GM18861 (cell line): ENCODE data around the gene CADPS2.

Experiments
- ATAC-seq: cut with Tn5 transposase; IDR thresholded peaks from one replicate; pipeline ENCODE4 v1.9.1; 2021; ENCODE audit not compliant: unreplicated experiment

CADPS2 gene

DNA sequence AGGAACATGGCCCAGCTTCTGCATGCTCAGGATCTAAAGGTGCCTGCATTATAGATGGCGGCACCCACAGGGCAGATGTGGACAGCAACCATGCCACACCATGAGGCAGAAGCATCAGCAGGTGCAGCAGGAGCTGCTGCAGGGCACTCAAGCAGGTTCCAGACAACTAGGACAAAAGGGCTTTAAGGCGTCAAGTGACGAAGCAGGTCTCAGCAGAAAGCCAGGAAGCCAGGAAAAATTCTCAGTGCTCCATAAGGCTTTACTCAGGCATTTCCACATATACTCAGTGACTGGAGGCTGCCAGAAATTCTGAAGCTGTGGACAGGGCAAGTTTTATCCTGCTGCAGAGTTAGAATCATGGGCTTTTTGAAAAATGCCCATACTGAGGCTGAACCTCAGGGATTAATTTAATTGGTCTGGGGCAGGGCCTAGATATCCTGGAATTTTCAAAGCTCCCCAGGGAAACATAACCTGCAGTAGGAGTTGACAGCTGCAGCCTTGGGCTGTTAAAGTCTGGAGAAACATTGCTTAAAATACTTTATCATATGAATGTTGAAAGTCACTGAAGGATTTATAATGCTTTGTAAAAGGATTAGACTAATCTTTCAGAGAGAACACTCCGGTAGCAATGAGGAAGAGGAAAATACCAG lies 115.4 kb downstream of the CADPS2 start:
- no peak for ATAC-seq

- ATAC-seq, result no peak
These were observed 117.4 kb downstream of the CADPS2 start for GRCh38 chr7:122768827-122769226.

DNA sequence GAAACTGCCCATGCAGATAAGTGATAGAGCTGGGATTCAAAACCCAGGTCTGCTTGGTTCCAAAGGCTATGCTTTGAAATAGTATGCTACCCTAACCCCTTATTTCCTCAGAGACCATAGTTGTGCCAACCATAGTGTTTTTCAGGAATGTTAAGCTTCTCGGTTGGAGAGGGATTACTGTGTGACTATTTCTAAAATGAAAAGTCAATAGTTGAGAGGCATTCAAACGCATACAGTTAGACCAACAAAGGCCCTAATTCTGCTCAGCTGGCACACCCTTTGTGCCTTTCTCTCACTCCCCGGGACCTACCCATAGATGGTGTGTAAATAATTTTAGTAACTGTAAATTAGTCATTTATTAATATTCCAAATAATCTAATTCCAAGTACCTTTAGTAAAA lies 118.9 kb downstream of the CADPS2 start:
- ATAC-seq, result no peak

DNA sequence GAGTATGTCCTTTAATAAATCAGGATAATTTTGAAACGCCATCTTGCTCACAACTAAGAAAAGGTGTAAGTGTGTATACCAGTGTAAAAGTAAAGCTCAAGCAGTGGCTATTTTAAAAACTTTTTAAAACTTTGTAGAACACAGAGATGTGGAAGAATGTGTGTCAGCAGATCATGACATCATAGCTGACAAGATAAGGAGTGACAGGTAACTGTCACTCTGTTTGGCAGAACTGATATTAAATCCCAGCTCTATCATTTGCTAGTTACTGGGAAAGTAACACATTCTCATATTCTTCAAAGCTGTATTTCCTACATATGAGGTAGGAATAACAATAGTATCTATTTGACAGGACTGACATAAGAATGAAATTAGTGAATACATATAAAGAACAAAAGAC lies 119.7 kb downstream of the CADPS2 start:
- no peak for ATAC-seq

GRCh38 chr7:122764902-122765301 lies 121.4 kb downstream of the CADPS2 start:
- ATAC-seq, result no peak

DNA sequence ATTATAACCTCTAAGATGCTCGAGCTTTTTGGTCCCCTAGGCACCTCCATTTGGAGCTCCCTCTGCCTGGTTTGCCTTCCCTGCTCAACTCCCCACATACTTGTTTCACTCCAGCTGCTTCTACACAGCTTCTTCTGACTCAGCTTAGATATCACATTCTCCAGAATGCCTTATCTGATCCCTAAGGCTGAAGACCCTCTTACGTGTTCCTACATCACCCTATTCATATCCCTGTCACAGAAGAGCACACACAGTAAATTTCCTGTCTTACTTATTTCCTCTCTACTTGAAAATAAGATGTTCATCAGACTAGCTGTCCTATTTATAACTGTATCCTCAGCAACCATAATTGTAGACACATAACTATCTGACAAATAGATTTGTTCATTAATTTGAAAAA lies 122.2 kb downstream of the CADPS2 start:
- no peak for ATAC-seq

GRCh38 chr7:122762071-122762470 lies 124.2 kb downstream of the CADPS2 start:
- ATAC-seq, result no peak

DNA sequence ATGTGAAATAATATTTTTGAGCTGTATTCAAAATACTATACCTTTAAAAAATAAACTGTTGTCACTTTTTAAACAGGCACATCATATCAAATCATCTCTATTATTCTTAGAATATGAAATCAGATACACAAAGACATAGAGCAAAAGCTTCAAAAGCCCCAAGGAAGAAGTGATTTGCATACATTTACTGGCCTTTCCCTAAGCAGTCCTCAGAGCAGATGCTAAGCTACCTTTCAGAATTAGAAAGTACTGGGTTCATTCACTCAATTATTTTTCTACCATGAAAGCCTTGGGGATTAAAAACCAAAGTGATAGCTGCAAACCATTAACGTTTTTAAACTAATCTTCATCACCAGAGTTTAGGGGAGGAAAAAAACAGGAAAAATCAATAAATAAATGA lies 127.8 kb downstream of the CADPS2 start:
- ATAC-seq, result no peak

GRCh38 chr7:122756860-122757259 lies 129.4 kb downstream of the CADPS2 start:
- no peak for ATAC-seq

DNA sequence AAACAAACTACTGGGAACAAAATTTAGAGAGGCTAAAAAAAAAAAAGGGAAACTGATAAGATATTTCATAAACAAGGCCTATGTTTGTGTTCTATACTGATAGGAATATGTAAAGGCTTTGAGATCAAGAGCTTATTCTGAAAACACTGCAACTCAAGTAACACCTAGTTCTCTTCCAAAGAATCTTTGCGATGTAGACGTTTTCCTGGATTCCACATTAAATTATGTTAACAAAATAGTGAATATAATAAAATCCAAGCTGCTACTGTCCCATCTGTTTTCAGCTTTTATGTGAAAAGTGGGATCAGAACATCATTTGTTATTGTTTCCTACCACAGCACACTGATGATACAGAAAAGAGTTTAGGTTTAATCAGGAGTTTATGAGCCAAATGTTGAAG lies 130.6 kb downstream of the CADPS2 start:
- no peak for ATAC-seq

GRCh38 chr7:122752583-122752982 lies 133.7 kb downstream of the CADPS2 start:
- ATAC-seq, result no peak

GRCh38 chr7:122750389-122750788 lies 135.9 kb downstream of the CADPS2 start:
- no peak for ATAC-seq

DNA sequence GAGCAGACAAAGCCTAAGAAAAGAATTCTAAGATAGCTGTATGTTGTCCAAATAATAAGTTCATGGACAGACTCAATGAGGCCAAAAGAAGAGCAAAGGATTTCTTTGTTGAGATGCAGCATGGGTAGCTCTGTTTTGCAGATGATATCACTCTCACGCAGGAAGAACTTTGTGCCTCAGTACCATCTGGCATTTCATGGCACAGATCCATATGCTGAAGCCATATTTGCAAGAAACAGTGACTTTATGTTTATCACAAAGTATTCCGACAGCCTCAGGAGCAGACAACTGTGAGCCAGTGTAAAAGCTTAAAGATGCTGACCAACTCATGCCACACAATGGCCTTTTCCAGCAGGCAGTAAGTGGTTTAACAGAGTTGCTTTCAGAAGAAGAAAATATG lies 138.1 kb downstream of the CADPS2 start:
- ATAC-seq, result no peak

GRCh38 chr7:122746948-122747347 lies 139.3 kb downstream of the CADPS2 start:
- ATAC-seq, result no peak

DNA sequence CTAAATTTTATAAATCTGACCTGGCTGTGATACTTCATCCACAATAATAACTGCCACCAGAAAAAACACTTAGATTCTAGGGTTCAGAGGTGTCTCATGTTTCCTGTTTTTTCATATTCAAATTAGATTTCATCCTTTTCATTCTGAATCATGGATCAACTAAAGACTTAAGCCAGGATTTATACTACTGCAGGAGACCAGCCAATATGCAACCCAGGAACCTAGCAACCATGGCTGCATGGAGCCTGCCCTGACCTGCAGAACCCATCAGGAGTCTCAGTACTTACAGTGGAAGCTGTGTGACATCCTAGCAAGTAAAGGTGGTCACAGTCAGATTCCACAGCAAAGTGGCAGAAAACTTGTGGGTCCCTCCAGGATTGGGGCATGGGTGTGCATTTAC lies 143.0 kb downstream of the CADPS2 start:
- ATAC-seq, result no peak

- no peak for ATAC-seq
These were observed 147.3 kb downstream of the CADPS2 start for GRCh38 chr7:122738947-122739346.

- ATAC-seq, result no peak
These were observed 150.1 kb downstream of the CADPS2 start for GRCh38 chr7:122736183-122736582.

DNA sequence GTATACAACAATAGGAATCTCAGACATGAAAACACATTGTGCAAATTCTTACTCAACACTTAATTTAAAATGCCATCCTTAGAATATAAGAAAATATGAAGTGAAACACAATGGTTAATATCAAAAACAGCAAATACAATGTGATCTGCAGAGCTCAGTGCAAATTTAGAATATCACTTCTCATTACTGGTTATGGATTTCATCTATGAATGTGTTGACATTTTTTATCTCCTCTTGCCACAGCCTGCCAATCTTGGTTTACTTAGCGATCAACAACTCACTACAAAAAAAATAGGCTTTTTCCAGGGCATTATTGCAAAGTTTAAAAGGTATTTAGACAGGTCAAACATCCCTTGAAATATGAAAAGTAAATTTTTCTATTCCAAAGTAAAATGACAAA lies 158.5 kb downstream of the CADPS2 start:
- no peak for ATAC-seq

DNA sequence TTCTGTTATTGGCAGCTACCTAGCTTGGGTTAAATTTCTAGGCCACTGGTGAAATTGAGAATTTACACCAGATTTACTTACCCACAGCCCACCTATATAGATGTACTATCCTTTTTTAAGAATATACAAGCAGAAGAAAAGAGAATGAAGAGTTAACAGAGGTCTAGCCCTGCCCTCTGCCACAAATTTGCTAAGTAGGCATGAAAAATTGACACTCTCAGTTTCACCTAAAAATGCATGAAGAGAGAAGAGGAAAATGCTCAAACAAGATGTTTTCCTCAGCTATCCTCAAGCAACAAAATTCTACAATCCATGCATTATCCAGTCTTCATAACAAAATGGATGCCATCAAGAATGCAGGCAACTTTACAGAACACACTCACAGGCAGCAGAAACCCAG lies 158.9 kb downstream of the CADPS2 start:
- no peak for ATAC-seq

DNA sequence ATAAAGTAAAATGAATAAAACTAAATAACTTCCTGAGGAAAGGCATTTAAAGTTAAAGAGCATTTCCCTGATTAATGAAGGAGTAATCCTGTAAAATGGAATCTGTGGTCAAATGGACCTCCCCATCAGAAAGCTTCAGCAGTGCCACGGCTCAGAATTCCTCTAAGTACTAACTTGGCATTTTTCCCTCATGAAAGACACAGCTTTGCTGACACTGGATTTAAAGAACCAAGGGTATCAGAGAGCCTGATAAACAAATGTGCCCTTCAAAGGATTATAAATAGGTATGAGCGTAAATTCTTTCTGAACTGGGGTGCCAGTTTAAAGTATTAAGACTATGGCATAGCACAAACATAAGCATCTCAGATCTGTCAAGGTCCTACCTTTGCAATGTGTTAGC lies 159.4 kb downstream of the CADPS2 start:
- ATAC-seq, result no peak

- ATAC-seq, result no peak
These were observed 161.9 kb downstream of the CADPS2 start for GRCh38 chr7:122724366-122724765.

- ATAC-seq, result no peak
These were observed 167.2 kb downstream of the CADPS2 start for GRCh38 chr7:122719010-122719578.
